Measurements from ENCODE around the gene DAD1.

The DAD1 gene

GRCh38 chr14:22539831-22540230 is 49.2 kb downstream of the DAD1 start:
- no peak for DNase-seq (ENCODE audit: low read depth in 1 of 2, low spot score in 1 of 2)

- no peak for DNase-seq (ENCODE audit: low read depth in 1 of 2, low spot score in 1 of 2)
These were observed 50.3 kb downstream of the DAD1 start for GRCh38 chr14:22538671-22539228.

- DNase-seq (ENCODE audit: low read depth in 1 of 2, low spot score in 1 of 2): no peak
These were observed 51.4 kb downstream of the DAD1 start for GRCh38 chr14:22537436-22538310.

GRCh38 chr14:22536853-22537338 is 52.1 kb downstream of the DAD1 start:
- peak; percentile 53 to 90 for DNase-seq (ENCODE audit: low read depth in 1 of 2, low spot score in 1 of 2)

GRCh38 chr14:22535916-22536315 is 53.1 kb downstream of the DAD1 start:
- no peak for DNase-seq (ENCODE audit: low read depth in 1 of 2, low spot score in 1 of 2)

- no peak for DNase-seq (ENCODE audit: low read depth in 1 of 2, low spot score in 1 of 2)
These were observed 53.9 kb downstream of the DAD1 start for GRCh38 chr14:22535126-22535525.

GRCh38 chr14:22534547-22534946 is 54.5 kb downstream of the DAD1 start:
- DNase-seq (ENCODE audit: low read depth in 1 of 2, low spot score in 1 of 2): no peak

- DNase-seq (ENCODE audit: low read depth in 1 of 2, low spot score in 1 of 2): no peak
These were observed 55.2 kb downstream of the DAD1 start for GRCh38 chr14:22533739-22534359.

- DNase-seq (ENCODE audit: low read depth in 1 of 2, low spot score in 1 of 2): no peak
These were observed 55.8 kb downstream of the DAD1 start for GRCh38 chr14:22533057-22533704.

GRCh38 chr14:22532345-22533056 is 56.5 kb downstream of the DAD1 start:
- no peak for DNase-seq (ENCODE audit: low read depth in 1 of 2, low spot score in 1 of 2)

- DNase-seq (ENCODE audit: low read depth in 1 of 2, low spot score in 1 of 2): no peak
These were observed 57.3 kb downstream of the DAD1 start for GRCh38 chr14:22531451-22532344.

- DNase-seq (ENCODE audit: low read depth in 1 of 2, low spot score in 1 of 2): no peak
These were observed 58.9 kb downstream of the DAD1 start for GRCh38 chr14:22530127-22530526.

- no peak for DNase-seq (ENCODE audit: low read depth in 1 of 2, low spot score in 1 of 2)
These were observed 62.3 kb downstream of the DAD1 start for GRCh38 chr14:22526744-22527143.

GRCh38 chr14:22526218-22526617 is 62.8 kb downstream of the DAD1 start:
- DNase-seq (ENCODE audit: low read depth in 1 of 2, low spot score in 1 of 2): no peak

- no peak for DNase-seq (ENCODE audit: low read depth in 1 of 2, low spot score in 1 of 2)
These were observed 64.3 kb downstream of the DAD1 start for GRCh38 chr14:22524784-22525161.

GRCh38 chr14:22524115-22524783 is 64.8 kb downstream of the DAD1 start:
- no peak for DNase-seq (ENCODE audit: low read depth in 1 of 2, low spot score in 1 of 2)

GRCh38 chr14:22523283-22523682 is 65.7 kb downstream of the DAD1 start:
- DNase-seq (ENCODE audit: low read depth in 1 of 2, low spot score in 1 of 2): no peak

GRCh38 chr14:22522466-22522957 is 66.5 kb downstream of the DAD1 start:
- no peak for DNase-seq (ENCODE audit: low read depth in 1 of 2, low spot score in 1 of 2)

Measured in activated CD4-positive, alpha-beta T cell treated with anti-CD3 and anti-CD28 coated beads, Interleukin-2, amount 50 U/mL, for 24 hours (primary cell).